WTC11 (cell line): ENCODE data around the gene ZC3H4. TPM values are rescaled to one million over a fixed set of nuclear protein-coding genes. Genes with fewer than 3 reads are reported as not detected.

Experiments used
- ATAC-seq: fragments of 200-7000 bp; cut with Tn5 transposase; 2 replicates; pipeline ENCODE4 v1.10.0; 2021; ENCODE audit warnings: mild to moderate bottlenecking, moderate library complexity
- CTCF ChIA-PET: fragments of 300-600 bp; sonication (Branson Sonifier 250); formaldehyde crosslinking; loops from one replicate; lab custom pipeline; 2021; ENCODE audit warnings: antibody characterized with exemption; lab: Charles Lee
- POLR2A ChIA-PET: fragments of 350-600 bp; sonication (Branson Sonifier 250); formaldehyde crosslinking; loops from one replicate; lab custom pipeline; 2021; ENCODE audit warnings: antibody characterized with exemption; lab: Charles Lee
- DNase-seq: peaks from one replicate; pipeline ENCODE4 v3.0.0; 2021; ENCODE audit warnings: low spot score
- H3K27ac Mint-ChIP-seq: 2 replicates; pipeline ENCODE4 v1.8.0; 2021; ENCODE audit warnings: mixed read lengths
- H3K27me3 Mint-ChIP-seq: 2 replicates; pipeline ENCODE4 v1.8.0; 2021; ENCODE audit warnings: low read depth, mild to moderate bottlenecking, moderate library complexity, mixed read lengths
- H3K36me3 Mint-ChIP-seq: 2 replicates; pipeline ENCODE4 v1.8.0; 2021; ENCODE audit warnings: mixed read lengths
- H3K4me1 Mint-ChIP-seq: 2 replicates; pipeline ENCODE4 v1.8.0; 2022; ENCODE audit warnings: mixed read lengths
- H3K4me3 Mint-ChIP-seq: 2 replicates; pipeline ENCODE4 v1.8.0; 2021; ENCODE audit warnings: mild to moderate bottlenecking, moderate library complexity, mixed read lengths
- H3K9me3 Mint-ChIP-seq: 2 replicates; pipeline ENCODE4 v1.8.0; 2021; ENCODE audit warnings: mixed read lengths
- ATF1 ChIP-seq: sonication (generic); formaldehyde crosslinking; IDR thresholded peaks from 2 replicates; pipeline ENCODE4 v1.8.1; 2023; ENCODE audit warnings: mild to moderate bottlenecking, moderate library complexity, missing genetic modification reagents
- CBFB ChIP-seq: sonication (generic); formaldehyde crosslinking; IDR thresholded peaks from 2 replicates; pipeline ENCODE4 v1.8.1; 2022; ENCODE audit warnings: mild to moderate bottlenecking, low read depth, missing genetic modification reagents
- CDX4 ChIP-seq: fragments of 250-450 bp; sonication (Bioruptor Pico); IDR thresholded peaks from 2 replicates; pipeline ENCODE4 v1.9.0; 2021; ENCODE audit warnings: moderate library complexity, mild to moderate bottlenecking, inconsistent platforms, borderline replicate concordance
- E2F1 ChIP-seq: sonication (generic); formaldehyde crosslinking; IDR thresholded peaks from 2 replicates; pipeline ENCODE4 v1.8.0; 2022; ENCODE audit warnings: mild to moderate bottlenecking, missing genetic modification reagents
- ELF4 ChIP-seq: sonication (generic); formaldehyde crosslinking; IDR thresholded peaks from 2 replicates; pipeline ENCODE4 v1.8.1; 2022; ENCODE audit warnings: low read depth, mild to moderate bottlenecking, moderate library complexity, missing genetic modification reagents
- EMX1 ChIP-seq: fragments of 250-450 bp; sonication (Bioruptor Pico); IDR thresholded peaks from 2 replicates; pipeline ENCODE4 v1.8.0; 2021; ENCODE audit warnings: mild to moderate bottlenecking
- FOXJ3 ChIP-seq: sonication (generic); formaldehyde crosslinking; IDR thresholded peaks from 2 replicates; pipeline ENCODE4 v1.9.0; 2021; ENCODE audit warnings: missing genetic modification reagents, mild to moderate bottlenecking, borderline replicate concordance
- GABPB1 ChIP-seq: sonication (generic); formaldehyde crosslinking; IDR thresholded peaks from 2 replicates; pipeline ENCODE4 v1.8.1; 2023; ENCODE audit warnings: mild to moderate bottlenecking, missing genetic modification reagents
- MXD4 ChIP-seq: fragments of 250-450 bp; sonication (Bioruptor Pico); IDR thresholded peaks from 2 replicates; pipeline ENCODE4 v1.8.0; 2021; ENCODE audit warnings: mild to moderate bottlenecking, moderate library complexity, borderline replicate concordance
- MYBL2 ChIP-seq: sonication (generic); formaldehyde crosslinking; IDR thresholded peaks from 2 replicates; pipeline ENCODE4 v1.8.1; 2023; ENCODE audit warnings: mild to moderate bottlenecking, moderate library complexity, missing genetic modification reagents
- NFYB ChIP-seq: sonication (generic); formaldehyde crosslinking; conservative IDR thresholded peaks from 2 replicates; pipeline ENCODE4 v1.8.0; 2022; ENCODE audit warnings: low read depth, missing genetic modification reagents
- NR1H2 ChIP-seq: sonication (generic); formaldehyde crosslinking; IDR thresholded peaks from 2 replicates; pipeline ENCODE4 v1.9.0; 2021; ENCODE audit warnings: mild to moderate bottlenecking, moderate library complexity, missing genetic modification reagents
- NR2C2 ChIP-seq: sonication (generic); formaldehyde crosslinking; IDR thresholded peaks from 2 replicates; pipeline ENCODE4 v1.8.0; 2022; ENCODE audit warnings: mild to moderate bottlenecking, missing genetic modification reagents
- NR3C1 ChIP-seq: sonication (generic); formaldehyde crosslinking; conservative IDR thresholded peaks from 2 replicates; pipeline ENCODE4 v1.8.1; 2023; ENCODE audit warnings: low read depth, mild to moderate bottlenecking, missing genetic modification reagents
- OVOL2 ChIP-seq: fragments of 250-450 bp; sonication (Bioruptor Pico); IDR thresholded peaks from 2 replicates; pipeline ENCODE4 v1.9.0; 2021; ENCODE audit warnings: mild to moderate bottlenecking, borderline replicate concordance
- PRDM15 ChIP-seq: sonication (generic); formaldehyde crosslinking; IDR thresholded peaks from 2 replicates; pipeline ENCODE4 v1.8.0; 2022; ENCODE audit warnings: missing genetic modification reagents
- ZNF263 ChIP-seq: sonication (generic); formaldehyde crosslinking; IDR thresholded peaks from 2 replicates; pipeline ENCODE4 v1.8.1; 2022; ENCODE audit warnings: low read depth, mild to moderate bottlenecking, moderate library complexity, missing genetic modification reagents
- ZNF396 ChIP-seq: fragments of 250-450 bp; sonication (Bioruptor Pico); IDR thresholded peaks from 2 replicates; pipeline ENCODE4 v1.8.0; 2021; ENCODE audit warnings: mild to moderate bottlenecking, moderate library complexity, borderline replicate concordance
- total RNA-seq: library from RNA; stranded (reverse); gene quantifications from 3 replicates; pipeline ENCODE4 v1.2.3, GENCODE V29; 2021
- TF ChIP-seq, protein P1 (sequence below): sonication (generic); formaldehyde crosslinking; IDR thresholded peaks from 2 replicates; pipeline ENCODE4 v1.8.0; 2023; ENCODE audit warnings: missing genetic modification reagents

ZC3H4 gene
- total RNA-seq, 1 experiment from 2014 or later = 67.2 TPM

DNA sequence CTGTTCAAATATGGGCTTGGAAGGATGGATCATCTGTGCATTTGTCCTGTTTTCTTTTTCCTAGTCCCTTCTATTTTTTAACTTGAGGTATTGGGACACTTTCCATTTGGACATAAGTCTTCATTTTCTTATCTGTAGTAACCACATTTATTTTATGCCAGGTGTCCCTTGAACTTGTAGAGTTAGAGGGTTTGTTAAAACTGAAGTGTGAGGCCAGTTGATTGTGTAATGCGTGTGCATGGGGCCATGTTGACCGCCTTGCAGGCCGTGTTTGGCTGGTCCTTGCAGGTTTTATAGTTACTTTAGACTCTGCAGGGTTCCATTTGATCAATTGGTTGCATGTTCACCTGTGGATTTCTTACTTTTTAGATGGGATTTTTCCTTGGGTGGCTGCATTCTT is 38.1 kb upstream of the ZC3H4 start:
- ChIA-PET POLR2A (interaction anchor here (1.1 kb wide), 1 partner anchor 93 kb away, joined by 3 read pairs; no protein-coding TSS in a partner anchor), CTCF (no interaction called here)
- no peaks in the 10 kb centered on the region for H3K27me3 Mint-ChIP-seq
- peaks cover 26% of the 10 kb centered on the region for H3K4me1 Mint-ChIP-seq
- peaks cover 83% of the 10 kb centered on the region for H3K36me3 Mint-ChIP-seq
- no peak for DNase-seq
- TF ChIP-seq EMX1 (CRISPR knock-in tag) (no peak), ZNF396 (no peak), NR3C1 (CRISPR knock-in tag) (no peak), ELF4 (CRISPR knock-in tag) (no peak), MYBL2 (CRISPR knock-in tag) (no peak), NFYB (no peak), CDX4 (CRISPR knock-in tag) (no peak), NR2C2 (CRISPR knock-in tag) (no peak), GABPB1 (CRISPR knock-in tag) (no peak), PRDM15 (CRISPR knock-in tag) (no peak)
- TF ChIP-seq, protein P1, sequence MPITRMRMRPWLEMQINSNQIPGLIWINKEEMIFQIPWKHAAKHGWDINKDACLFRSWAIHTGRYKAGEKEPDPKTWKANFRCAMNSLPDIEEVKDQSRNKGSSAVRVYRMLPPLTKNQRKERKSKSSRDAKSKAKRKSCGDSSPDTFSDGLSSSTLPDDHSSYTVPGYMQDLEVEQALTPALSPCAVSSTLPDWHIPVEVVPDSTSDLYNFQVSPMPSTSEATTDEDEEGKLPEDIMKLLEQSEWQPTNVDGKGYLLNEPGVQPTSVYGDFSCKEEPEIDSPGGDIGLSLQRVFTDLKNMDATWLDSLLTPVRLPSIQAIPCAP (CRISPR knock-in tag) = no peak
- H3K9me3 Mint-ChIP-seq = no peaks in the 10 kb centered on the region
- H3K4me3 Mint-ChIP-seq = no peak overlapping the region
- peak overlapping the region; percentile 61 for H3K27ac Mint-ChIP-seq
- ATAC-seq = no peak

GRCh38 chr19:47146920-47147319 is 33.3 kb upstream of the ZC3H4 start:
- CTCF ChIA-PET = interaction anchor here (1.2 to 1.6 kb wide), 2 partner anchors 63 to 67 kb away, joined by 3 to 4 read pairs; no protein-coding TSS in a partner anchor
- H3K4me1 Mint-ChIP-seq = peaks cover 7% of the 10 kb centered on the region
- POLR2A ChIA-PET = no interaction called here

More at GRCh38 chr19:47146920-47147319, 33.3 kb upstream of the ZC3H4 start:
- Mint-ChIP-seq H3K27ac (peak overlapping the region; percentile 6; the same call in 1 of the 2 replicates), H3K4me3 (no peak overlapping the region), H3K36me3 (peaks cover 83% of the 10 kb centered on the region), H3K27me3 (no peaks in the 10 kb centered on the region), H3K9me3 (no peaks in the 10 kb centered on the region)
- TF ChIP-seq NR3C1 (CRISPR knock-in tag) (no peak), PRDM15 (CRISPR knock-in tag) (no peak), MXD4 (CRISPR knock-in tag) (no peak), E2F1 (CRISPR knock-in tag) (no peak), CBFB (CRISPR knock-in tag) (no peak), FOXJ3 (no peak), NR1H2 (no peak), ZNF263 (CRISPR knock-in tag) (no peak), ATF1 (CRISPR knock-in tag) (no peak), OVOL2 (no peak)
- no peak for DNase-seq
- no peak for ATAC-seq
